Dermis blood vessel endothelial cell (primary cell): ENCODE measurements around the gene RGS11. TPM values are rescaled to one million over a fixed set of nuclear protein-coding genes. Genes with fewer than 3 reads are reported as not detected.
"Not testable (repeated sequence)": the region's sequence is repeated elsewhere in the genome, so short reads cannot be mapped to it uniquely, and the experiment has no call there.

Experiments
- DNase-seq: peaks from one replicate; pipeline ENCODE4 v3.0.0; 2010
- total RNA-seq: library from RNA; depleted of rRNA; stranded (reverse); fragments of >200 nt; gene quantifications from 2 replicates; pipeline ENCODE4 v1.2.3, GENCODE V29; 2014

Gene RGS11
- total RNA-seq, 1 donor from 2014 or later = 0.68 TPM

DNA sequence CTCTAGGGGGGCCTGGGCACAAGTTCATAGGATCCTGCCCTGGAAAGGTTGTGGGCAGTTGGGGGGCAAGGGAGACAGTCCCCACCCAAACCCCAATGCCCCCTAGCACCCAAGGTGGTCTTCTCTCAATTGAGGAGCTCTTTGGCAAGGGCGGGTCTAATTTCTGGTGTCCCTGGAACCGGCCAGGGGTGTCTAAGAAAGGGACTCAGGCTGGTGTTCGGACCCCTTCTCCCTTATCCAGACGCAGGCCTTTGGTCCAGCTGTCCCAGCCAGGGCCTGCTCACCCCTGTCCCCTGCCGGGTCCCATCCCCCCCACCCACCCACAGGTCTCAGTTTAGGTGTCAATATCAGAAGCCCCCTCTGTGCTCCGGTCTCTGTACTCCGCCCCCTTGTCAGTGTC, 3.8 kb upstream of the RGS11 start:
- DNase-seq = no peak

- DNase-seq = peak; percentile 64
Measured at GRCh38 chr16:278863-279366, 3.2 kb upstream of the RGS11 start.

- DNase-seq = no peak
Measured at GRCh38 chr16:276426-277077, 808 bp upstream of the RGS11 start.

- DNase-seq = no peak
Measured at GRCh38 chr16:275041-275641, 603 bp downstream of the RGS11 start.

- no peak for DNase-seq
Measured at GRCh38 chr16:273547-274421, 2.0 kb downstream of the RGS11 start.

DNA sequence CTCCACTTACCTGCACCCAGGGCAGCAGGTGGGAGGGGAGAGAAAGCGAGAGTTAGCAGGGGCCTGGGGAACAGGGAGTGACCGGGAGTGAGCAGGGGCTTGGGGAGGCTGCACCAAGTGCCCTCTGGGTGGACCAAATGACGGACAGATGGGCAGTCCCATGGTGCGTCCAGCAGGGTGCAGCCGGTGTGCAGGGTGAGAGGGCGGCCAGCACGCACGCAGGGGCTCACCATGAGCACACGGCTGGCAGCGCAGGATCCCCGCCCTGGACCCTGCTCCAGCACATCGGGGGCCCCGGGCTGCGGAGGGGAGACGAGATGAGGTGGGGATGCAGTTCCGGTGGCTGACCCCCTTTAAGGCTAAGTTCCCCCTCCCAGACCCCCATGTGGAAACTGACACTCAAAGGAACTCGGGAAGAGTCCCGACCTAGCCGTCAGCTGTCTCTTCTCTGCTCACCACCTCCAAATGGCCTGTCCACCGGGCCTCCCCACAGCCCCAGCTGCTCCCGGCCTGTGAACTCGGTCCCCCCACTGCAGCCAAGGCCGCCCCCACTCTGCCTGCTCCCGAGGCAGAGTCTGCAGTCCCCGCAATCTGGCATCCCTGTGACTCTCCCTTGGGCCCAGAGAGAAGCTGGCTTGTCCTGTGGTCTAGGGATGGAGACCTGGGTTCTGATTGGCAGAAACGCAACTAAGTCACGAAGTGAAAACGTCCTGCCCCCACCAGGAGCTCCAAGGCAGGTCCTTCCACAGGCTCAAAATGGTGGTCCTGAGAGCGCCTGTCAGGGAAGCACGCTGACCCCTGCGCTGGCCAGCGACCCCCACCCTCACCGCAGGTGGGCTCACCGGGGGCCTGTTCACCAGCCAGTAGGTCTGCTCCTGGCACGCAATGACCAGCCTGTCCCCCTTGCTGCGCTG, 2.9 kb downstream of the RGS11 start:
- no peak for DNase-seq

GRCh38 chr16:270381-271255, 5.1 kb downstream of the RGS11 start:
- no peak for DNase-seq

GRCh38 chr16:269061-269796, 6.5 kb downstream of the RGS11 start:
- DNase-seq = no peak

DNA sequence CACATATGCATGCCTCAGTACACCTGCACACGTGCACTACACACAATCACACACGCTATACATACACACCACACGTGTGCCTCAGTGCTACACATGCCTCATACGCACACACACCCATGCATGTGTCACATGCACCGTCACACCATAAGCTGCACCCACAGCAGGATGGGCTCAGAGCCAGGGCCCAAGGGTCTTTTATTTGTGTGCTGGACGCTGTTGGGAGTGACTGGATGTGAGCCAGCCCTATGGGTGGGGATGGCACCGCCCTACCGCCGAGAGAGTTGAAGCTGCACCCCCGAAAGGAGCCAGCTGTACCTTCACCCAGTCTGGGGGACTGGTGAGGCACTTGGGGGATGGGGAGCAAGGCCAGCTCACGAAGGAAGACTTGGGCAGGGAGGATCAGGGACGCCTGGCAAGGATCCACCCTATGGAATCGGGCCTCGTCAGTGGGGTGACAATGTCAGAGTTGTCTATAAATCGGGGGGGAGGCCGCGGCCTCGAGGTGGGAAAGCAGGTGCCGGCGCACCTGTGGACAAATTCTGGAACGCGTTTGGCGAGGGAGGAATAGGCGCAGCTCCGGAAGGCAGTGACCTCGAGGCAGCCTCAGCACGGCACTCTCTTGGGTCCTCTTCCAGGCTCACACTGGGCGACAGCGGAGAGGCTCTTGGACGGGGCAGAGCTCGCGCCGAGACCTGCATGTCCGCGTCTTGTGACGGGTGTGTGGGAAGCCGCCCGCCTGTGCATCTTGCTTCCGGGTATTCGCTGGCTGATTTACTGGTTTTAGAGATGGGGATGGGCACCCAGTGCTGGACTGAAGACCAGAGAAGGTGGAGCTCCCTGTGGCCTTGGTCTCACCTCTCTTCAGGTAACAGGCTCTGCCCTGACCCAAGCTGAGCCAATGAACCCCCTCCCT, 7.3 kb downstream of the RGS11 start:
- no peak for DNase-seq

DNA sequence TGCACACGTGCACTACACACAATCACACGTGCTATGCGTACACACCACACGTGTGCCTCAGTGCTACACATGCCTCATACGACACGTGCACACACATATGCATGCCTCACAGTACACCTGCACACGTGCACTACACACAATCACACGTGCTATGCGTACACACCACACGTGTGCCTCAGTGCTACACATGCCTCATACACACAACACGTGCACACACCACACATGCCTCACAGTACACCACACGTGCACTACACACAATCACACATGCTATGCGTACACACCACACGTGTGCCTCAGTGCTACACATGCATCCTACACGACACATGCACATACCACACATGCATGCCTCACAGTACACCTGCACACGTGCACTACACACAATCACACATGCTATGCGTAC, 8.2 kb downstream of the RGS11 start:
- not testable (repeated sequence) for DNase-seq

- no peak for DNase-seq
Measured at GRCh38 chr16:266258-267164, 9.2 kb downstream of the RGS11 start.

DNA sequence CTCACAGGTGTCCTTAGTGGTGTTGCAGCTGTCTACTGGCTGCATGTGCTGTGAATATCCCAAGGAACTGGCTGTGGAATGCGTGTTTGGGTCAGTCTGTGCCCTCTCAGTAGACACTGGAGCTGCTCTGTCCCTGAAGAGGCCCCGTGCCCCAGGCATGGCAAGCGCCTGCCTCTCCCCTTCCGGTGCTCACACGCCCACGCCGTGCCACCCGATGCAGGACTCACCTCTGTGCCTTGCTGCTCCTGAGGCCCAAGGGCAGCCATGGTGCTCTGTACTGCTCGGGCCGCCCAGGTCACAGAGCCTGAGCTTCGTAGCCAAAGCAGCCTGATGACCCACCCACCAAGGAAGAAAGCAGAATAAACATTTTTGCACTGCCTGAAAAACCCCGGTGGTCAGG, 10.0 kb downstream of the RGS11 start:
- no peak for DNase-seq

GRCh38 chr16:265002-265529, 10.7 kb downstream of the RGS11 start:
- no peak for DNase-seq

- no peak for DNase-seq
Measured at GRCh38 chr16:264440-264951, 11.2 kb downstream of the RGS11 start.

DNA sequence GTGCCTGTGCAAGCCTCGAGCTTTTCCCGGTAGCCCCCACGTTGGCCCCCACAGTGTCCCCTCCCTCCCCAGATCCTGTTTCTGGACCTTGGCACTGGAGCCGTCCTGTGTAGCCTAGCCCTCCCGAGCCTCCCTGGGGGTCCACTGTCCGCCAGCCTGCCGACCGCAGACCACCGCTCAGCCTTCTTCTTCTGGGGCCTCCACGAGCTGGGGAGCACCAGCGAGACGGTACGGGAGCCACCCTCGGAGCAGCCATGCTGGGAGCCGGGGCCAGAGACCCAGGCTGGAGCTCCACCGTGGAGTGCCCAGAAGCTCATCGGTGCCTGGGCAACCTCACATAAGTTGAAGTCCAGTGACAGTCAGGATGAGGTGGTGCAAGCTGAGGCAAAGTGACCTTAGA, 11.8 kb downstream of the RGS11 start:
- DNase-seq = no peak

GRCh38 chr16:263182-263774, 12.5 kb downstream of the RGS11 start:
- DNase-seq = no peak

GRCh38 chr16:262121-262745, 13.5 kb downstream of the RGS11 start:
- no peak for DNase-seq
